ENCODE measurements around the gene SLC33A1.
A peak's percentile ranks its signal among the peaks of the same experiment; 100 is the strongest.

SLC33A1 gene

DNA sequence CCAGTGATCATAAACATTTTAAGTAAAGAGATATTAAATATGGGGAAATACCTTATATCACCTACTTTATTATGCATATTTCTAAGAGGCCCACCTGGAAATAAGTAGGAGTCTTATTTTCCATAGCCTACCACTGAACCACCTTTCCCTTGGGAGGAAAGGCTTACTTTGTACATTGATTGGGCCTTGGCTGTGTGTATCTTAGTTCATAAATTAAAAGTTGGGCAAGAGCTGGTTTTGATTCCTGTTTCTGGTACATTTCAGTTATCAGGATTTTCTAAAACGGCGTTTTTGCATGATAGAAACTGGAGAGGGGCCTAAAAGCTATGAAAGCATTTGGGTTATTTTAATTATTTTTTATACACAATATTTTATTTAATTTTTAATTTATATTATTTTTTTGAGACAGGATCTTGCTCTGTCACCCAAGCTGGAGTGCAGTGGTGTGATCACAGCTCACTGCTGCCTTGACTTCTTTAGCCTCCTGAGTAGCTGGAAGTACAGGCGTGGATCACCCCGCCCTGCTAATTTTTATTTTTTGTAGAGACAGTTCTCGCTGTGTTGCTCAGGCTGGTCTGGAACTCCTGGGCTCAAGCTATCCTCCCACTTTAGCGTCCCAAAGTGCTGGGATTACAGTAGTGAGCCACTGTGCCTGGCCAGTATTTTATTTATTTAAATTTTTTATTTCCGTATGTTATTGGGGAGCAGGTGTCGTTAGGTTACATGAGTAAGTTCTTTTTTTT lies 18.8 kb upstream of the SLC33A1 start:
- no peak for TF ChIP-seq CTCF (IDR thresholded peaks at IDR 0.05; ENCODE audit: borderline replicate concordance, control extremely low read depth, extremely low read depth, insufficient read depth, missing control alignments)
- DNase-seq (ENCODE audit: low spot score) = no peak
- in situ Hi-C loops (cut with MboI; ENCODE audit: low sequenced_read_pairs, unreplicated experiment) = no loop called here

DNA sequence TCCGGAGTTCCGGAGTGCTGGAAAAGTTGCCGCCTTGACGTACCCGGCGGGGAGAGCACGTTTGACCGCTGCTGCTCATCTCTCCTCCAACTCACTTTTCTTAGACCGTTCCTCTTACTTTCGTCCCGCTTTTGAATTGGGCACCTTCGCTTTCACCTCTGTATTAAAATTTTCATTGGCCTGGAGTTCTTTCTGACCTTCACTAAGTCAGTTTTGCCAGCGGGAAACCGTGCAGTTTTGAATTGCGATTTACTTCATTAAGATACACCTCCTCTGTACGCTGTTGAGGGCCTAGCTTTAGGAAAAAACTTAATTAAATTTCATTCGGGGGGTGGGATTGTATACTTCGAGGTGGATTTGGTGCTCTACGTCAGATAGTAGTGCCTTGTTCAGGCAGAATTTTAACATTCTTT lies 17.5 kb upstream of the SLC33A1 start:
- no peak for DNase-seq (ENCODE audit: low spot score)
- no peak for TF ChIP-seq CTCF (IDR thresholded peaks at IDR 0.05; ENCODE audit: borderline replicate concordance, control extremely low read depth, extremely low read depth, insufficient read depth, missing control alignments)
- in situ Hi-C loops (cut with MboI; ENCODE audit: low sequenced_read_pairs, unreplicated experiment) = no loop called here

DNA sequence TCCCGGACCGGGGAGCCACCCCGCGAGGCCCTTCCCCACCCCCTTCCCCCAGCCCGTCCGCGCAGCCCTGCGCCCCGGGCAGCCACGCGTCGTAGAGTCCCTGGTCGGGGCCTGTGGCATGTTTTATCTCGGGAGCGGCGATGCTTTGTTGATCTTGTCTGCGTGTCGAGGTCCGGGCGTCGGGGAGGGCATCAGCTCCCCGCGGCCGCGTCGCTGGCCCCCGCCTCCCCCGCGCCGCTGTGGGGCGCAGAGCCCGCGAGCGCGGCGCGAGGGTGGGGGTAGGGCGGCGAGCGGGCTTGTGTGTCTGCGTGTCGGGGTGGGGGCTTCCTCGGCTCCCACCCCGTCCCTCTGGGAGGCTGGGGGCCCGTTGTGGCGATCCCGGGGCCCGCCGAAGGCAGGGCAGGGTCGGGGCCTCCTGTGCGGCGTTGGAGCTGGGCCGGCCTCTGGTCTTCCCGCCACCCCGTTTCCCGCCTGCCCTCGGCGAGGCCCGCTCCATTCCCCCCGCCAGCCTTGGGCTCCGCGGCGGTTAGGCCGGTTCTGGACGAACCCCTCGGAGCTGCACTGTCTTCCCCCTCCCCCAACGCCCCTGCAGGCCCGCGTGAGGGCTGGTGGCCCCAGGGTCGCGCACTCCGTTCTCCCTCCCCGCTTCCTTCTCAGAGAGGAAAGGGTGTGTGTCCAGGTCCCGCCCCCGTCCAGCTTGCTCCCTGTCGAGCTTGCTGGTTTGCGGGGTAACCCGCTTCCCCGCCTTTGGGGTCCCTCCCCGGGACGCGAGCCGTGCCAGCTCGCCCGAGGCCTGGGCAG lies 16.9 kb upstream of the SLC33A1 start:
- peak; percentile 70 for DNase-seq (ENCODE audit: low spot score)
- in situ Hi-C loops (cut with MboI; ENCODE audit: low sequenced_read_pairs, unreplicated experiment) = no loop called here
- TF ChIP-seq CTCF (IDR thresholded peaks at IDR 0.05; ENCODE audit: borderline replicate concordance, control extremely low read depth, extremely low read depth, insufficient read depth, missing control alignments) = no peak

GRCh38 chr3:155870133-155870944 lies 16.1 kb upstream of the SLC33A1 start, which contains the start of gene GMPS:
Gene GMPS, plus strand, starts transcription at chr3:155870650. Its CDS starts 221 bp downstream, at chr3:155870871.
- in situ Hi-C loops (cut with MboI; ENCODE audit: low sequenced_read_pairs, unreplicated experiment) = no loop called here
- peak; percentile 98 for DNase-seq (ENCODE audit: low spot score)
- peak; percentile 72 for TF ChIP-seq CTCF (IDR thresholded peaks at IDR 0.05; ENCODE audit: borderline replicate concordance, control extremely low read depth, extremely low read depth, insufficient read depth, missing control alignments)

DNA sequence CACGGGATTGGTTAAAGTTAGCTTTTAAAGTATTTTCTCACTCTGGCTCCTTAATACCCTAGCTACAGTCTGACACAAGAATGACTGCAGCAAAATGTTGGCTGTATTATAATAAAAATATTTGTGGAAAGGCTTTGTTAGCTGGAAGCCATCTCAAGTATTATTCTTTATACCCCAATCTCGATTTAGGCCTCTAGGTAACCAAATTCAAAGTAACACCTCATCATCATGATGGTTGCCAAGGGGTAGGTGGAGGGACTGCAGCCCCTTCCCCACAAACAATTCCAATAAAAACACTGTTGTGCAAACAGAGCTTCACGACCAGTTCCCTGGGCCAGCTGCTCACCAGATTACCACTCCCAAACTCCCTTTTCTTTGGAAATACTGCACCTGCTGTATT lies 15.5 kb upstream of the SLC33A1 start:
- in situ Hi-C loops (cut with MboI; ENCODE audit: low sequenced_read_pairs, unreplicated experiment) = no loop called here
- TF ChIP-seq CTCF (IDR thresholded peaks at IDR 0.05; ENCODE audit: borderline replicate concordance, control extremely low read depth, extremely low read depth, insufficient read depth, missing control alignments) = no peak
- no peak for DNase-seq (ENCODE audit: low spot score)

Data from GM13976 (cell line).